HG02884 (cell line): ENCODE measurements around the gene IFIT1.
"Not testable (repeated sequence)": the region's sequence is repeated elsewhere in the genome, so short reads cannot be mapped to it uniquely, and the experiment has no call there.

Experiments used
- ATAC-seq: cut with Tn5 transposase; IDR thresholded peaks from one replicate; pipeline ENCODE4 v1.9.1; 2021; ENCODE audit warnings: mild to moderate bottlenecking, moderate library complexity; ENCODE audit not compliant: unreplicated experiment

IFIT1 gene

DNA sequence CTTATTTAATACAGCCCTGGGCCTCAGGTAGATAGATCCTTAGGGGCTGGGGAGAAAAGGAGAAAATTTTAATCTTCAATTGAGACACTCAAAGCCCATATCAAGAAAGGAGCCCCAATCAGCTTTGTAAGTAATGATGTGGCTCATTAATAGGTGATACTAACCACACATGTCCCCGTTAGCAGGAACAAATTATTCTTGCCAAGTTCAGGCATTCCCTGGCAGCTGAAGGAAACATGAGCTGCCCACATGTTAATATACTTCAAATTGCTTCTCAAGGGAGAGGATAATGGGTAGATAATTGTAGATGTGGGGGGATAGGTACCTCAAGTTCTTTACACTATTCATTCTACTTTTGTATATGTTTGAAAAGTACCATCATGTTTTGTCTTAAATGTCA is 36.5 kb downstream of the IFIT1 start:
- ATAC-seq, result no peak

DNA sequence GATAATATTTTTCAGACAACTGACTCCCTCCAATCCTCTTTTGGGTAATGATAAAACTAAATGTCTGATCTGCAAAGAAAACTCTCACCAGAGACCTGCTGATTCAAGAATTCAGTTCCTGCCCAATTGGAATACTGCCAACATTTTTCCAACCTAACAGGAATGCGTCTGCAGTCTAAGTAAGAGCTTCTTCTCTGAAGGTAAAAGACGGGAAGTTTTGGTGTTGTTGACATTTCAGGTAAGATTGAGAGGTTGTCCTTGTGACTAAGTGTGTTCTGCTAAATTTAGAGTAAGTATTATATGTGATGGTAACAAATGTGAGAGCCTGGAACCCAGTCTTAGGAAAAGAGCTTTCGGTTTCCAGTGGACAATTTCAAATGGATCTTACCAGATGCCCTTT is 39.6 kb downstream of the IFIT1 start:
- no peak for ATAC-seq

DNA sequence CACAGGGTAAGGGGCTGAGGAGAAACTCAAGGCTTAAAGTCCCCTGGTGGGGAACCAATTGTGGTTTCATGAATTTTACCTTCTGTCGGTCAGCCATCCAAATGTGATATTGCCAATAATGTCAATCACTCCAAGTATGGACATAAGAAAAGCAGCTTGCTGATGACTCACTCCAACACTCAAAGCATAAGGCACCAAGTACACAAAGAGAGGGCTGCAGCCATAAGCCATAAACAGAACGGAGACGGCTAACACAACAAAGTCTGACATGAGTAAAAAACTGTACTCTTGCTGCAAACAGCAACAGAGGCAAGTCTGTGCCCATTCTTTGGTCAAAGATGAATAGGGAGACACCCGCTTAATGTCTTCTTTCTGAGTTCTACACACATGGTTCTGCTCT is 46.1 kb downstream of the IFIT1 start:
- ATAC-seq, result no peak

DNA sequence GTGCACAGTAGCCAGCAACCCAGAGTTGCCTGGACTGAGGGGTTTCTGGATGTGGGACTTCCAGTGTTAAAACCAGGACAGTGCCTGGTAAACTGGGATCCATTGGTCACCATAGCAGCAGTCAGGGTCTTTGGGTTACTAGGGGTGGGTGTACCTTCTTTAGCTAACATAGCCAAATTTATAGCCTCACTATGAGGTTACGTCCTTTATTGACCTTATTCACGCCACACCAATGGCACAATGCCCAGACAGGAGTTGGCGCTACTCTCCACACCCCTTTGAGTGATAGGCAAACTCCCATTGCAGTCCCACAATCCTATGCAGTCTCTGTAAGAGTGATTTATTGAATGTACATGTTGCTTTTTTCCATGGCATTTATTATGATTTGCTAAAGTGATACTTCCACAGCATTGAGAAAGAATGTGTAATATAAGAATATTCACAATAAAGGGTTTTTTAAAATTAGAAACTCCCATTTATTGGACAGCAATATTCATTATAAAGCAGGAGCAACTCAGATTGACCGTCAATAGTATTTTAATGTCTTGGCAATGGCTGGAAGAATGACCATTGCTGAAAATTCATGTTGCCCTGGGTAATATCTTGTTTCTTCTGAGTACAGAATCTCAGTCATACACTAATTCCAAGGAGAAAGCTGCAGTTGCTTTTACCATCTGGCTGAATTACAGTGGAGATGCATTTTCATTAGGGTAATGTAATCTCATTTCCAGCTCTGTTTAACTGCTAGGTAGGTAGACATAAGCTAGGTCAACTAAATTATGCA is 48.0 kb downstream of the IFIT1 start:
- ATAC-seq, result no peak

- no peak for ATAC-seq
Measured at GRCh38 chr10:89442289-89442688, 49.9 kb downstream of the IFIT1 start.

GRCh38 chr10:89444819-89445218 is 52.4 kb downstream of the IFIT1 start:
- ATAC-seq, result not testable (repeated sequence)

- ATAC-seq, result no peak
Measured at GRCh38 chr10:89450901-89451300, 58.5 kb downstream of the IFIT1 start.

GRCh38 chr10:89452193-89452592 is 59.8 kb downstream of the IFIT1 start:
- no peak for ATAC-seq

DNA sequence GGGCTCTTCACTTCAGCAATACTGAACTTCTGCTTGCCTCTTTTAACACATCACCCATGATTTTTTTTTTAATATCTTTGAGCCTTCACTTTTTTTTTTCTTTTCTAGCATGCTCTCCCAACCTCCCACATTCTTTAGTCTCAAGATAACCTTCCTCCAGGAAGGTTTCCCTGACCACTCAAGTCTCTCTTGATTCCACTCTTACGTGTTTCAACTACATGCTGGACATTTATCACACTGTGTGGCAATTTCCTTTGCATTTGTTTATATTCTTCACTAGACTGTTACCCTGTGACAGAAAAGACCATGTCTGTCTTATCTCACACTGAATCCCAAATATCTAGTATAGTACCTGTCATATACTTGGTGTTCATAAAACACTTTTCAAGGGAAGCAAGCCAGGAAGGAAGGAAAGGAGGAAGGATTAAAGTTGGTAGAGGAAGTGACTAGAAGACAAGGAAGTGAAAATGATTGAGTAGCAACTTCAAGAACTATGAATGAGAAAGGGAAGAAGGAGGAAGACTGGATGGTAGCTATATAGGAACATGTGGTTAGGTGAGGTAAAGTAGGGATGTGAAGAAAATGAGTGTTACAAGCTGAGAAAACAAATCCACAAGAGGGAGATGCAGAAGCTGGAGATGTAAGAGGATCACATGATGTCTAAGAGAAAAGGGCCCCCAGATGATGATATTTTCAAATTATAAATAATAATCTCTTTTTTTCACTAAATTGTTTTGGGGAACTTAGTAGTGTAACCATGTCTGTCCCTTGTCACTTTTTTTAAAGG is 62.3 kb downstream of the IFIT1 start:
- ATAC-seq, result no peak
